ENCODE results near the gene CXorf58.
"Not testable (repeated sequence)": the region's sequence is repeated elsewhere in the genome, so short reads cannot be mapped to it uniquely, and the experiment has no call there.

The CXorf58 gene

GRCh38 chrX:23952984-23953907 is 45.4 kb downstream of the CXorf58 start:
- DNase-seq (ENCODE audit: low read depth in 2 of 2): peak; percentile 0 to 3

- no peak for DNase-seq (ENCODE audit: low read depth in 2 of 2)
Observed at GRCh38 chrX:23953908-23954269, 46.1 kb downstream of the CXorf58 start.

- DNase-seq (ENCODE audit: low read depth in 2 of 2): no peak
Observed at GRCh38 chrX:23954396-23954795, 46.6 kb downstream of the CXorf58 start.

GRCh38 chrX:23959781-23960180 is 52.0 kb downstream of the CXorf58 start:
- DNase-seq (ENCODE audit: low read depth in 2 of 2): no peak

GRCh38 chrX:23964191-23964590 is 56.4 kb downstream of the CXorf58 start:
- DNase-seq (ENCODE audit: low read depth in 2 of 2): no peak

- not testable (repeated sequence) for DNase-seq (ENCODE audit: low read depth in 2 of 2)
Observed at GRCh38 chrX:23965630-23966029, 57.8 kb downstream of the CXorf58 start.

GRCh38 chrX:23978491-23978890 is 70.7 kb downstream of the CXorf58 start:
- no peak for DNase-seq (ENCODE audit: low read depth in 2 of 2)

- DNase-seq (ENCODE audit: low read depth in 2 of 2): no peak
Observed at GRCh38 chrX:23980011-23980441, 72.2 kb downstream of the CXorf58 start.

- DNase-seq (ENCODE audit: low read depth in 2 of 2): no peak
Observed at GRCh38 chrX:23981222-23981621, 73.4 kb downstream of the CXorf58 start.

- no peak for DNase-seq (ENCODE audit: low read depth in 2 of 2)
Observed at GRCh38 chrX:23981711-23982110, 73.9 kb downstream of the CXorf58 start.

- DNase-seq (ENCODE audit: low read depth in 2 of 2): no peak
Observed at GRCh38 chrX:23982891-23983290, 75.1 kb downstream of the CXorf58 start.

Data from stimulated activated CD8-positive, alpha-beta memory T cell treated with anti-CD3 and anti-CD28 coated beads, Interleukin-2, amount 100 ng/mL, for 48 hours (primary cell).